HepG2 (cell line): ENCODE results near the gene MRPL48. TPM values are rescaled to one million over a fixed set of nuclear protein-coding genes. Genes with fewer than 3 reads are reported as not detected.

ENCODE experiments used
- BCL6 ChIP-seq: IDR thresholded peaks from 2 replicates; pipeline ENCODE4 v1.6.1; 2016; ENCODE audit warnings: missing genetic modification reagents, missing compliant biosample characterization
- GATAD2A ChIP-seq: IDR thresholded peaks from 2 replicates; pipeline ENCODE4 v1.6.1; 2016
- HIVEP1 ChIP-seq: sonication (generic); formaldehyde crosslinking; IDR thresholded peaks from 2 replicates; pipeline ENCODE4 v1.4.0; 2020; ENCODE audit warnings: mild to moderate bottlenecking, missing genetic modification reagents
- HNRNPUL1 ChIP-seq: fragments of 200-400 bp; formaldehyde crosslinking; IDR thresholded peaks from 2 replicates; pipeline ENCODE4 v1.6.1; 2017; ENCODE audit warnings: low read depth, mild to moderate bottlenecking, low read length, moderate library complexity
- JUNB ChIP-seq: sonication (generic); formaldehyde crosslinking; IDR thresholded peaks from 2 replicates; pipeline ENCODE4 v1.8.0; 2022; ENCODE audit warnings: missing genetic modification reagents, mild to moderate bottlenecking, borderline replicate concordance
- NFYC ChIP-seq: IDR thresholded peaks from 2 replicates; pipeline ENCODE4 v1.6.1; 2016; ENCODE audit warnings: missing genetic modification reagents, missing compliant biosample characterization
- POLR2G ChIP-seq: fragments of 200-400 bp; formaldehyde crosslinking; IDR thresholded peaks from 2 replicates; pipeline ENCODE4 v1.6.1; 2018; ENCODE audit warnings: mild to moderate bottlenecking, low read depth, low read length, moderate library complexity
- RFXANK ChIP-seq: IDR thresholded peaks from 2 replicates; pipeline ENCODE4 v1.6.1; 2016
- SMAD3 ChIP-seq: sonication (generic); formaldehyde crosslinking; IDR thresholded peaks from 2 replicates; pipeline ENCODE4 v1.4.0; 2020; ENCODE audit warnings: missing genetic modification reagents
- ZFAT ChIP-seq: sonication (generic); formaldehyde crosslinking; conservative IDR thresholded peaks from 2 replicates; pipeline ENCODE4 v1.8.1; 2023; ENCODE audit warnings: missing genetic modification reagents, inconsistent platforms
- polyA plus RNA-seq, 8 experiments: library from polyadenylated mRNA; depleted of rRNA in 3 of 8; stranded (reverse) in 7 of 8; unstranded in 1 of 8; fragments of >200 nt; fragmentation: Illumina TruSeq in 4 of 8; extraction: Trizol in 4 of 8; gene quantifications; 2 replicates each; pipeline versions ENCODE4 v1.2.1 to v1.2.3, GENCODE V29; 2011 to 2016; ENCODE audit warnings: low read depth in 4 of 8, missing spikeins in 1 of 8, mixed read lengths in 1 of 8; ENCODE audit not compliant: insufficient read depth in 1 of 8
- total RNA-seq, 5 experiments: library from RNA; depleted of rRNA; stranded (reverse); fragments of >200 nt; fragmentation: Illumina TruSeq; extraction: Trizol; gene quantifications; 2 replicates each; pipeline ENCODE4 v1.2.3, GENCODE V29; 2016; ENCODE audit warnings: low read depth in 1 of 5
- TF ChIP-seq, protein P1 (sequence below): sonication (generic); formaldehyde crosslinking; IDR thresholded peaks from 2 replicates; pipeline ENCODE4 v1.4.0; 2020; ENCODE audit warnings: missing genetic modification reagents
- TF ChIP-seq, protein P2 (sequence below), 2 experiments: sonication (generic) in 1 of 2; formaldehyde crosslinking in 1 of 2; IDR thresholded peaks; 2 replicates each; pipeline versions ENCODE4 v1.4.0 to v1.6.1; 2016 to 2020; ENCODE audit warnings: borderline replicate concordance in 1 of 2, low read depth in 1 of 2, mild to moderate bottlenecking in 1 of 2, missing genetic modification reagents in 1 of 2

MRPL48 gene
- total and polyA plus RNA-seq, 2 of the 13 experiments (the other 11 are each of a cell fraction or from before 2014, with no cell fraction given): 61.2 to 67.9 TPM

DNA sequence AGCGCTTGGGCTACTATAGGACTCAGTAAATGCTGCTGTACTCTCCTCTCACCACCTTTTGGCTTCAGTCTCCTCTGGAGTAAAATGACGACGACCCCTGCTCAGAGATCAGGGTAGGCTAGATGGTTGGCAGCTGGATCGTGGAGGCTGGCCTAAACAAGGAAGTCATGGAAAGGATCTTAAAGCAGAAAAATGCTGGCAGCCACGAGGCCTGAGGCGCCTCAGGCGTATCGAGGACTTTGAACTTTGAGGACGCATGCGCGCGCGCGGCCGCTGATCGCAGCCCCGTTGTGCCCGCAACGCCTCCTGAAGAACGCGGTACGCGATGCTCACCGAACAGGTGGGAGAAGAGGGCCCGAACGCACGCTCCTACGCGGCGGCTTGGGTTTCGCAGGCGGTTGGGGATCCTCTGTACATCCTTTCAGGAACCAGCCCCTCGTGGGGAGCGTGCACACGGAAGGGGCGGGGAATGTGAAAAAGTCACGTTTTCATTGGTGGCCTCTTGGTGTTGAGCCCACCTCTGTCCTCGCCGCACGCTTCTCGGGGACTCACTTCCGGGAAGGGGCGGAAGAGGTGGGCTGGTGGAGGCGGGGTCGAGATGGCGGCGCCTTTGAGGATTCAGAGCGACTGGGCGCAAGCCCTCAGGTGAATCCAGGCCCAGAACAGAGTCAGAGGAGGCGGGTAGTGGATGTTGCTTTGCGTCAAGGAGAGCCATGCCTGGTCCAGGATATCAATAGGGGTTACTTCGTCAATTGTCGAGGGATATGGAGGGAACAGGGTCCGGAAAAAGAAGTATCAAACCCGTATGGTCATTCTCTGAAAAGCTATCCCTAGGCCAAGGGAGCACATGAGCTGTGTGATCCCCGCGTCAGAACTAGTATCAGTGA is 89.0 kb downstream of the MRPL48 start, which contains the start of the genes COA4 and PAAF1 (continued):
- TF ChIP-seq RFXANK (CRISPR knock-in tag): 0 out of 2 replicates have a peak, but pooled peaks have one; percentile 15
- peak; percentile 90 for TF ChIP-seq NFYC (CRISPR knock-in tag)
- no peak for TF ChIP-seq ZFAT (CRISPR knock-in tag)
- peak; percentile 95 for TF ChIP-seq POLR2G
- TF ChIP-seq BCL6 (CRISPR knock-in tag): peak; percentile 81
- peak; percentile 92 for TF ChIP-seq HIVEP1 (CRISPR knock-in tag)
- TF ChIP-seq, protein P1, sequence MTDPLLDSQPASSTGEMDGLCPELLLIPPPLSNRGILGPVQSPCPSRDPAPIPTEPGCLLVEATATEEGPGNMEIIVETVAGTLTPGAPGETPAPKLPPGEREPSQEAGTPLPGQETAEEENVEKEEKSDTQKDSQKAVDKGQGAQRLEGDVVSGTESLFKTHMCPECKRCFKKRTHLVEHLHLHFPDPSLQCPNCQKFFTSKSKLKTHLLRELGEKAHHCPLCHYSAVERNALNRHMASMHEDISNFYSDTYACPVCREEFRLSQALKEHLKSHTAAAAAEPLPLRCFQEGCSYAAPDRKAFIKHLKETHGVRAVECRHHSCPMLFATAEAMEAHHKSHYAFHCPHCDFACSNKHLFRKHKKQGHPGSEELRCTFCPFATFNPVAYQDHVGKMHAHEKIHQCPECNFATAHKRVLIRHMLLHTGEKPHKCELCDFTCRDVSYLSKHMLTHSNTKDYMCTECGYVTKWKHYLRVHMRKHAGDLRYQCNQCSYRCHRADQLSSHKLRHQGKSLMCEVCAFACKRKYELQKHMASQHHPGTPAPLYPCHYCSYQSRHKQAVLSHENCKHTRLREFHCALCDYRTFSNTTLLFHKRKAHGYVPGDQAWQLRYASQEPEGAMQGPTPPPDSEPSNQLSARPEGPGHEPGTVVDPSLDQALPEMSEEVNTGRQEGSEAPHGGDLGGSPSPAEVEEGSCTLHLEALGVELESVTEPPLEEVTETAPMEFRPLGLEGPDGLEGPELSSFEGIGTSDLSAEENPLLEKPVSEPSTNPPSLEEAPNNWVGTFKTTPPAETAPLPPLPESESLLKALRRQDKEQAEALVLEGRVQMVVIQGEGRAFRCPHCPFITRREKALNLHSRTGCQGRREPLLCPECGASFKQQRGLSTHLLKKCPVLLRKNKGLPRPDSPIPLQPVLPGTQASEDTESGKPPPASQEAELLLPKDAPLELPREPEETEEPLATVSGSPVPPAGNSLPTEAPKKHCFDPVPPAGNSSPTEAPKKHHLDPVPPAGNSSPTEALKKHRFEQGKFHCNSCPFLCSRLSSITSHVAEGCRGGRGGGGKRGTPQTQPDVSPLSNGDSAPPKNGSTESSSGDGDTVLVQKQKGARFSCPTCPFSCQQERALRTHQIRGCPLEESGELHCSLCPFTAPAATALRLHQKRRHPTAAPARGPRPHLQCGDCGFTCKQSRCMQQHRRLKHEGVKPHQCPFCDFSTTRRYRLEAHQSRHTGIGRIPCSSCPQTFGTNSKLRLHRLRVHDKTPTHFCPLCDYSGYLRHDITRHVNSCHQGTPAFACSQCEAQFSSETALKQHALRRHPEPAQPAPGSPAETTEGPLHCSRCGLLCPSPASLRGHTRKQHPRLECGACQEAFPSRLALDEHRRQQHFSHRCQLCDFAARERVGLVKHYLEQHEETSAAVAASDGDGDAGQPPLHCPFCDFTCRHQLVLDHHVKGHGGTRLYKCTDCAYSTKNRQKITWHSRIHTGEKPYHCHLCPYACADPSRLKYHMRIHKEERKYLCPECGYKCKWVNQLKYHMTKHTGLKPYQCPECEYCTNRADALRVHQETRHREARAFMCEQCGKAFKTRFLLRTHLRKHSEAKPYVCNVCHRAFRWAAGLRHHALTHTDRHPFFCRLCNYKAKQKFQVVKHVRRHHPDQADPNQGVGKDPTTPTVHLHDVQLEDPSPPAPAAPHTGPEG: 0 out of 2 replicates have a peak, but pooled peaks have one; percentile 62
- no peak for TF ChIP-seq JUNB (CRISPR knock-in tag)
- no peak for TF ChIP-seq HNRNPUL1
- peak; percentile 24 for TF ChIP-seq SMAD3
- TF ChIP-seq GATAD2A (CRISPR knock-in tag): 0 out of 2 replicates have a peak, but pooled peaks have one; percentile 29
- TF ChIP-seq, protein P2, sequence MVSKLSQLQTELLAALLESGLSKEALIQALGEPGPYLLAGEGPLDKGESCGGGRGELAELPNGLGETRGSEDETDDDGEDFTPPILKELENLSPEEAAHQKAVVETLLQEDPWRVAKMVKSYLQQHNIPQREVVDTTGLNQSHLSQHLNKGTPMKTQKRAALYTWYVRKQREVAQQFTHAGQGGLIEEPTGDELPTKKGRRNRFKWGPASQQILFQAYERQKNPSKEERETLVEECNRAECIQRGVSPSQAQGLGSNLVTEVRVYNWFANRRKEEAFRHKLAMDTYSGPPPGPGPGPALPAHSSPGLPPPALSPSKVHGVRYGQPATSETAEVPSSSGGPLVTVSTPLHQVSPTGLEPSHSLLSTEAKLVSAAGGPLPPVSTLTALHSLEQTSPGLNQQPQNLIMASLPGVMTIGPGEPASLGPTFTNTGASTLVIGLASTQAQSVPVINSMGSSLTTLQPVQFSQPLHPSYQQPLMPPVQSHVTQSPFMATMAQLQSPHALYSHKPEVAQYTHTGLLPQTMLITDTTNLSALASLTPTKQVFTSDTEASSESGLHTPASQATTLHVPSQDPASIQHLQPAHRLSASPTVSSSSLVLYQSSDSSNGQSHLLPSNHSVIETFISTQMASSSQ (IDR thresholded peaks at IDR 0.05; ENCODE audit: low read depth): no peak
- TF ChIP-seq, protein P2 (CRISPR knock-in tag; IDR thresholded peaks at IDR 0.05; ENCODE audit: borderline replicate concordance): peak; percentile 71
